NCI-H345 treated with DMSO at 0.1 percent for 48 hours (cell line): ENCODE measurements around the gene PEX14.

Source experiments
- DNase-seq: peaks from one replicate; lab custom pipeline; 2025; ENCODE audit not compliant: unreplicated experiment; lab: John Stamatoyannopoulos, UW

PEX14 gene

GRCh38 chr1:10675813-10676212, 201.1 kb downstream of the PEX14 start:
- DNase-seq = no peak

DNA sequence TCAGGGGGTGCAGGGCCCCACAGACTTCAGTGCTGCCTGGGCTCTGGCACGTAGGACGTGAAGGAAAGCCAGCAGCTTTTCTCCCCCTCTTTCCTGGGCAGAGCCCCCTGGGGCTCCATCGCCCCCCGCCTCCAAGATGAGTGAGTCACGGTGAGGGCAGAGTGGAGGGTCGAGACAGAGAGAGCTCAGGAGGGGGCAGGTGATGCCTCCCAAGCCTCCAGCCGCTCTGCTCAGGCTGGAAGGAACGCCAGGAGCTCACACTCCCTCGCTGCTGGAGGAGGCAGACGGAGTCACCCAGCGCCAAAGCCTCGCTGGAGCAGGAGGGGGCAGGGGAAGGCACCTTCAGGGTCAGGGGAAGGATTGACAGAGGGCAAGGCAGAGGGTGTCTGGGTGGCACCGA, 202.2 kb downstream of the PEX14 start:
- no peak for DNase-seq

- no peak for DNase-seq
These were observed 203.0 kb downstream of the PEX14 start for GRCh38 chr1:10677491-10678391.

- no peak for DNase-seq
These were observed 203.7 kb downstream of the PEX14 start for GRCh38 chr1:10678402-10678801.

GRCh38 chr1:10678852-10679251, 204.1 kb downstream of the PEX14 start:
- DNase-seq = no peak

- no peak for DNase-seq
These were observed 204.9 kb downstream of the PEX14 start for GRCh38 chr1:10679496-10680220.
